Myocyte (in vitro differentiated cells): ENCODE results near the gene SCNM1. TPM values are rescaled to one million over a fixed set of nuclear protein-coding genes. Genes with fewer than 3 reads are reported as not detected.
"Not testable (repeated sequence)": the region's sequence is repeated elsewhere in the genome, so short reads cannot be mapped to it uniquely, and the experiment has no call there.

Experiments used
- DNase-seq: peaks from one replicate; pipeline ENCODE4 v3.0.0-alpha.2; 2012; ENCODE audit warnings: low read depth
- total RNA-seq: library from RNA; depleted of rRNA; stranded (reverse); fragments of >200 nt; gene quantifications from 2 replicates; pipeline ENCODE4 v1.2.3, GENCODE V29; 2014

The SCNM1 gene
- total RNA-seq, 1 donor from 2014 or later: 26.1 TPM

GRCh38 chr1:151193304-151193703 is 27.4 kb downstream of the SCNM1 start:
- DNase-seq: no peak

- DNase-seq: no peak
Observed at GRCh38 chr1:151193856-151194255, 27.9 kb downstream of the SCNM1 start.

GRCh38 chr1:151194894-151195594 is 29.1 kb downstream of the SCNM1 start:
- DNase-seq: peak; percentile 67

- peak; percentile 93 for DNase-seq
Observed at GRCh38 chr1:151196292-151196800, 30.4 kb downstream of the SCNM1 start.

GRCh38 chr1:151197863-151198253 is 31.9 kb downstream of the SCNM1 start:
- DNase-seq: no peak

- peak; percentile 100 for DNase-seq
Observed at GRCh38 chr1:151198254-151199127, 32.5 kb downstream of the SCNM1 start, which contains the start of gene PIP5K1A. TSS of gene PIP5K1A (plus strand) at chr1:151198552. CDS start at chr1:151198997, 445 bp downstream.

GRCh38 chr1:151199873-151200581 is 34.1 kb downstream of the SCNM1 start:
- peak; percentile 30 for DNase-seq

GRCh38 chr1:151205381-151205965 is 39.5 kb downstream of the SCNM1 start:
- not testable (repeated sequence) for DNase-seq

- no peak for DNase-seq
Observed at GRCh38 chr1:151210830-151211229, 44.9 kb downstream of the SCNM1 start.

- DNase-seq: no peak
Observed at GRCh38 chr1:151211972-151212705, 46.2 kb downstream of the SCNM1 start.

- DNase-seq: no peak
Observed at GRCh38 chr1:151213560-151213959, 47.6 kb downstream of the SCNM1 start.

Other genes starting within 250 kb of the SCNM1 start
- 42.9 and 48.3 TPM in 2 replicates for gene SETDB1, start 239.8 kb upstream of the SCNM1 start, total RNA-seq
- gene CERS2, start 191.3 kb upstream of the SCNM1 start, total RNA-seq: 55.2 and 58.3 TPM in 2 replicates
- not detected in 2 replicates for gene ANXA9, start 183.9 kb upstream of the SCNM1 start, total RNA-seq
- 23.6 and 39.6 TPM in 2 replicates for gene MINDY1, start 159.2 kb upstream of the SCNM1 start, total RNA-seq
- 25.9 and 47.5 TPM in 2 replicates for gene PRUNE1, start 157.7 kb upstream of the SCNM1 start, total RNA-seq
- 1.4 and 1.8 TPM in 2 replicates for gene BNIPL, start 129.6 kb upstream of the SCNM1 start, total RNA-seq
- gene C1orf56, start 118.4 kb upstream of the SCNM1 start, total RNA-seq: 4.8 and 5.4 TPM in 2 replicates
- 65.9 and 92.2 TPM in 2 replicates for gene CDC42SE1, start 106.5 kb upstream of the SCNM1 start, total RNA-seq
- gene MLLT11, start 105.7 kb upstream of the SCNM1 start, total RNA-seq: 76.6 and 79.8 TPM in 2 replicates
- gene GABPB2, start 95.4 kb upstream of the SCNM1 start, total RNA-seq: 4.3 and 6.7 TPM in 2 replicates
- gene SEMA6C, start 19.5 kb upstream of the SCNM1 start, total RNA-seq: 73.1 and 132 TPM in 2 replicates
- gene TNFAIP8L2, start 9.5 kb upstream of the SCNM1 start, total RNA-seq: not detected in 2 replicates
- 18.7 and 23.9 TPM in 2 replicates for gene LYSMD1, start 242 bp upstream of the SCNM1 start, total RNA-seq
- gene TMOD4, start 9.8 kb downstream of the SCNM1 start, total RNA-seq: 0.35 and 0.47 TPM in 2 replicates
- 80.3 and 81.8 TPM in 2 replicates for gene VPS72, start 24.1 kb downstream of the SCNM1 start, total RNA-seq
- gene PIP5K1A, start 32.4 kb downstream of the SCNM1 start, total RNA-seq: 34.2 and 40.4 TPM in 2 replicates
- 144 and 179 TPM in 2 replicates for gene PSMD4, start 88.6 kb downstream of the SCNM1 start, total RNA-seq
- 17.3 and 21.5 TPM in 2 replicates for gene ZNF687, start 116.2 kb downstream of the SCNM1 start, total RNA-seq
- 52.4 and 59.5 TPM in 2 replicates for gene PI4KB, start 161.3 kb downstream of the SCNM1 start, total RNA-seq
- gene RFX5, start 181.1 kb downstream of the SCNM1 start, total RNA-seq: 30.6 and 46.4 TPM in 2 replicates
- gene SELENBP1, start 206.6 kb downstream of the SCNM1 start, total RNA-seq: 9.5 and 15.7 TPM in 2 replicates
- gene PSMB4, start 233.4 kb downstream of the SCNM1 start, total RNA-seq: 241 and 277 TPM in 2 replicates